ENCODE results near the gene VPS4B. TPM values are rescaled to one million over a fixed set of nuclear protein-coding genes. Genes with fewer than 3 reads are reported as not detected.

VPS4B gene
- total RNA-seq, result 34.6 and 60.7 TPM in 2 replicates

DNA sequence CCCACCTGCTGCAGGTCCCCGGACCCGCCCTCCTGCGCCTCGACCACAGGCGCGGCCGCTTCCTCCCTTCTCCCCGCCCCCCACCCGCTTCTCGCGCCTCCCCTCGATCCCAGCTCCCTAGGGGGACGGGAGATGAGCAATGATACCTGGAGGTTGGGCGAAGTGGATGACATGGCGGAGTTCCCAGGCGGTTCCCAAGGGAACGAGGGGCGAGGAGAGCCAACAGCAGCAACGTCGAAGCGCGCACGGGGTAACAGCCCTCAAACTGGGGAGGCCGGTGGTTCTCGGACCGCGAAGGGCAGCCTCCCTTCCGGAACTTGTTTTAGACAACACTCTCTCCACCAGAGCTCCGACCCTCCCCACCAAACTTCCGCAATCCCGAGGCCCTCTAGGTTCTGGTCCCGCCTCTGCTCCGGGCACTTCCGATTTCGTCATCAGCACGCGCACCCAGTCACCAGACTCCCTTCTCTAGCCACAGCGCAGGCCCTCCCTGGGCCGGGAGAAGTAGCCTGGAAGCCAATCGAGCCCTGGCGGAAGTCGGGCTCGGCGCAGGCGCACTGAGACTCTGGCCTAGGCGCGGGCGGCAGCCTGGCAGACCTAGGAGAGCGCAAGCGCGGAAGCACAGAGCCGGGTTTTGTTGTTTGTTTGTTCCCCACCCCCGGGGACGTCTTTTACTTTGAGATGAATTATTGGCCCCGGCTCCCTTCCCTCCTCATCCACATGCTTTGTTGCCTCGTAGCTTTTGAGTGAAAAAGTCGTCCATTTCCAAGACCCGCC, at the start of gene VPS4B:
TSS of gene VPS4B (minus strand) at position 390 of the 777 bp plus-strand sequence. CDS start at position 173, 217 bp downstream.

DNA sequence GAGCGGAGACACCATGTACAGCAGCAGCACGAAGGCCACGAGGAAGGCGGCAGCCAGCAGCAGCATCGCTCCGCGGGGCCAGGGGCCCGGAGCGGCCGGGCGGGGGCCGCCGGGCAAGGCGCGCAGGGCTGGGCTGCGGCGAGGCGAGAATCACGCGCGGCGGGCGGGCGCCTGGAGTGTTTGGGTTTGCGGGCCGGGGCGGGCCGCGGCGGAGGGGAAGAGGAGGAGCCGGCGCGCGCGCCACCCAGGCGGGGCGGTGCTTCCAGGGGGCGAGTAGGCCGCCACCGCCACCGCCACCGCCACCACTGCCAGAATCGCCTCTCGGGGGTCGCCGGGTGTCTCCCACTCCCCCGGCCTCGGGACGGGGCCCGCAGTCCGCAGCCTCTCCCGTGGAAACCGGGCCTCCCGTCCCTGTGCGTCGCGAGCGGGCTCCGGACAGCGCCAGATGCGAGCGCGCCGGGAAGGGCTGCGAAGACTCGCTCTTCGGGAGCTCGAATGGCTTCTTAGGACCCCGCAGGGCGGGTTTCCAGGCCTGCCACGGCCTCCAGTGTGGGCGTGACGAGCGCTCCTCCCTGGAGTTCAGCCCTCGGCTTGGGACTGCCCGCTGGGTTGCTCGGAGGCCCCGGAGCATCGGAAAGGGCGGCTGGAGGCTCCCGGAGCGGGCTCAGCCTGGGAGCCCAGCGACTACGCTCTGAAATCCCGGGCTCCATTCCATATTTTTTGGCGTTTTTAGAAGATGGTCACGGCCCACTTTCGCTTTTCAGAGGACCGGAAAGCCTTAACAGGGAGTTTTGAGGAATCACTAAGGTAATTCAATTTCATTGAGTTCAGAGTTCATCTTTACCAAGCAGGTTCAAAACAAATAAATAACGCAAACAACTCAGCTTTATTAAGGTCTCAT, 55.0 kb downstream of the VPS4B start, which contains the start of gene KDSR:
TSS of gene KDSR (minus strand) at position 154 of the 901 bp plus-strand sequence. CDS start at position 66, 88 bp downstream.

Other genes with a start within 250 kb of the VPS4B start
- gene BCL2, start 102.7 kb downstream of the VPS4B start, total RNA-seq, result 0.49 and 3.1 TPM in 2 replicates
- 9.6 and 39.6 TPM in 2 replicates for gene KDSR, start 55.3 kb downstream of the VPS4B start, total RNA-seq
- under 0.01 TPM in 1 of 2 replicates, not detected in the other for gene SERPINB5, start 54.5 kb upstream of the VPS4B start, total RNA-seq
- not detected in 2 replicates for gene SERPINB12, start 119.9 kb upstream of the VPS4B start, total RNA-seq
- not detected in 2 replicates for gene SERPINB13, start 164.9 kb upstream of the VPS4B start, total RNA-seq
- 0.65 TPM in 1 of 2 replicates, not detected in the other for gene SERPINB4, start 221.8 kb upstream of the VPS4B start, total RNA-seq
- gene SERPINB3, start 239.4 kb upstream of the VPS4B start, total RNA-seq, result not detected in 2 replicates

All from bladder microvascular endothelial cell (primary cell).